RWPE1 (cell line): Measurements from ENCODE around the gene KPTN.

ENCODE experiments used
- CTCF ChIA-PET: fragments of 350-600 bp; sonication (Branson Sonifier 250); formaldehyde crosslinking; extraction: SDS; loops from one replicate; lab custom pipeline; 2021; lab: Yijun Ruan, JAX
- POLR2A ChIA-PET: fragments of 400-600 bp; formaldehyde crosslinking; extraction: SDS; loops from one replicate; lab custom pipeline; 2020; ENCODE audit warnings: antibody characterized with exemption; ENCODE audit not compliant: low non-redundant PET; lab: Yijun Ruan, JAX
- DNase-seq: peaks from one replicate; pipeline ENCODE4 v3.0.0; 2012; ENCODE audit warnings: low spot score
- H3K27ac ChIP-seq: fragments of 450-650 bp; 2 replicates; pipeline ENCODE4 v1.5.1; 2017
- CTCF ChIP-seq: fragments of 450-650 bp; conservative IDR thresholded peaks from 2 replicates; pipeline ENCODE4 v1.5.1; 2017; ENCODE audit warnings: low read depth, mild to moderate bottlenecking

The KPTN gene

GRCh38 chr19:47445937-47446402, 38.0 kb downstream of the KPTN start:
- TF ChIP-seq CTCF: no peak
- peak overlapping the region; percentile 63 for H3K27ac ChIP-seq
- POLR2A ChIA-PET: no interaction called here
- no peak for DNase-seq
- CTCF ChIA-PET: interaction anchor here (0.7 to 4.8 kb wide), 2 partner anchors 10 to 259 kb away, joined by 4 to 21 read pairs; no protein-coding TSS in a partner anchor

GRCh38 chr19:47445527-47445926, 38.5 kb downstream of the KPTN start:
- TF ChIP-seq CTCF: no peak
- CTCF ChIA-PET: interaction anchor here (0.7 to 4.8 kb wide), 3 partner anchors 9 to 259 kb away, joined by 4 to 21 read pairs (median 4); no protein-coding TSS in a partner anchor
- H3K27ac ChIP-seq: no peak overlapping the region
- POLR2A ChIA-PET: no interaction called here
- DNase-seq: no peak

GRCh38 chr19:47444388-47444821, 39.6 kb downstream of the KPTN start:
- TF ChIP-seq CTCF: no peak
- CTCF ChIA-PET: interaction anchor here (0.5 to 4.8 kb wide), 3 partner anchors 8 to 425 kb away, joined by 3 to 21 read pairs (median 3); no protein-coding TSS in a partner anchor
- POLR2A ChIA-PET: no interaction called here
- no peak for DNase-seq
- H3K27ac ChIP-seq: no peak overlapping the region

- POLR2A ChIA-PET: no interaction called here
These were observed 40.7 kb downstream of the KPTN start for GRCh38 chr19:47443331-47443730.

GRCh38 chr19:47438793-47439220, 45.2 kb downstream of the KPTN start:
- DNase-seq: no peak
- CTCF ChIA-PET: interaction anchor here (0.6 to 1.6 kb wide), 6 partner anchors 21 to 319 kb away, joined by 3 to 5 read pairs (median 4); partner anchors contain the start of gene NAPA
- no peak overlapping the region for H3K27ac ChIP-seq
- POLR2A ChIA-PET: interaction anchor here (0.6 kb wide), 1 partner anchor 321 kb away, joined by 5 read pairs; no protein-coding TSS in a partner anchor
- no peak for TF ChIP-seq CTCF

More at GRCh38 chr19:47443331-47443730, 40.7 kb downstream of the KPTN start:
- no peak for TF ChIP-seq CTCF
- H3K27ac ChIP-seq: no peak overlapping the region
- CTCF ChIA-PET: interaction anchor here (0.6 to 0.7 kb wide), 2 partner anchors 51 to 255 kb away, joined by 3 to 4 read pairs; no protein-coding TSS in a partner anchor
- no peak for DNase-seq

- H3K27ac ChIP-seq: no peak overlapping the region
- ChIA-PET POLR2A (no interaction called here), CTCF (interaction anchor here (0.7 to 2.2 kb wide), 3 partner anchors 19 to 269 kb away, joined by 3 to 43 read pairs (median 4); partner anchors contain the start of gene NAPA)
- DNase-seq: no peak
- no peak for TF ChIP-seq CTCF
These were observed 46.5 kb downstream of the KPTN start for GRCh38 chr19:47437500-47437899.
